ENCODE measurements around the gene SMCHD1.

DNA sequence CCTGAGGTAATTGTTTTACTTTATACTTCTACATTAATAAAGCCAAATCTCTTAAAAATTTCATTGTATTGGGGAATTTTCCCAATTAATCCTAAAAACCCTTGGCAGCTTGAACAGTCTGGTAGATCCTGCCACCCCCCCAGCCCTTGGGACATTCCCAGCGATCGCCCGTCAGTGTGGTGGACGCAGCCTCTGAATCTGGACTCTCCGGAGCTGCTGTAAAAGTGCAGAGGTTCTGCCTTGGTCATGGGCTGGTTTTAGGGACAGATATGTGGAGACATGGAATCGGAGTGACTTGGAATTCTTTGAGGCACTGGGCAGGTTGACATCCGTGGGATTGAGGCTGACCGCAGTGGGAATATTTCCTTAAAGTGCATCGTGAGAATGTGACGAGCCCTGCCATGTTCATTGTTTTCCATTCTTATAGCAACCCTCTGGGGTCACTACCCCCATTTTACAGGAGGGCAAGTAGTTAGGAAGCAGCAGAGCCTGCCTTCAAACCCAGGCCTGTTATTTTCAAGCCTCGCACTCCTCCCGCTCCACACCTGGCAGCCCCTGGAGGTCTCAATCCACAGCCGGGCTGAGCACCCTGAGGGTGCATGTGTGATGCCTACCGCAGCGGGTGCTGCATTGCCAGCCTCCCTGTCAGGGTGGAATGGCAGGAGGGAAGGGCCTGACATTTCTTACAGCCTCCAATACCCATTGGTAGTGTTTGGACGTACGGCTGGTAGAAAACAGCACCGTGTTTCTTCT is 197.8 kb downstream of the SMCHD1 start:
- TF ChIP-seq, protein P1, sequence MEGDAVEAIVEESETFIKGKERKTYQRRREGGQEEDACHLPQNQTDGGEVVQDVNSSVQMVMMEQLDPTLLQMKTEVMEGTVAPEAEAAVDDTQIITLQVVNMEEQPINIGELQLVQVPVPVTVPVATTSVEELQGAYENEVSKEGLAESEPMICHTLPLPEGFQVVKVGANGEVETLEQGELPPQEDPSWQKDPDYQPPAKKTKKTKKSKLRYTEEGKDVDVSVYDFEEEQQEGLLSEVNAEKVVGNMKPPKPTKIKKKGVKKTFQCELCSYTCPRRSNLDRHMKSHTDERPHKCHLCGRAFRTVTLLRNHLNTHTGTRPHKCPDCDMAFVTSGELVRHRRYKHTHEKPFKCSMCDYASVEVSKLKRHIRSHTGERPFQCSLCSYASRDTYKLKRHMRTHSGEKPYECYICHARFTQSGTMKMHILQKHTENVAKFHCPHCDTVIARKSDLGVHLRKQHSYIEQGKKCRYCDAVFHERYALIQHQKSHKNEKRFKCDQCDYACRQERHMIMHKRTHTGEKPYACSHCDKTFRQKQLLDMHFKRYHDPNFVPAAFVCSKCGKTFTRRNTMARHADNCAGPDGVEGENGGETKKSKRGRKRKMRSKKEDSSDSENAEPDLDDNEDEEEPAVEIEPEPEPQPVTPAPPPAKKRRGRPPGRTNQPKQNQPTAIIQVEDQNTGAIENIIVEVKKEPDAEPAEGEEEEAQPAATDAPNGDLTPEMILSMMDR (IDR thresholded peaks at IDR 0.05), result no peak
- TF ChIP-seq EZH2 (IDR thresholded peaks at IDR 0.05; ENCODE audit: borderline replicate concordance, insufficient read depth, low read depth, low read length, poor library complexity, severe bottlenecking), result no peak
